Esophagus muscularis mucosa (tissue), 2 donors: ENCODE results near the gene LRRC34.

Experiments
- EP300 ChIP-seq: sonication (generic); formaldehyde crosslinking; IDR thresholded peaks from one replicate; pipeline ENCODE4 v1.6.1; 2017; ENCODE audit warnings: antibody characterized with exemption
- POLR2A ChIP-seq: fragments of 450-650 bp; IDR thresholded peaks from one replicate; pipeline ENCODE4 v1.6.1; 2017; ENCODE audit warnings: antibody characterized with exemption, moderate library complexity, mild to moderate bottlenecking, low read depth

- TF ChIP-seq EP300 (no peak), POLR2A (no peak)
These were observed 21.8 kb downstream of the LRRC34 start for GRCh38 chr3:169790687-169791429.
